OCI-LY7 (cell line): ENCODE data around the gene AFG3L2. TPM values are rescaled to one million over a fixed set of nuclear protein-coding genes. Genes with fewer than 3 reads are reported as not detected.

Source experiments
- small RNA-seq: library from RNA; depleted of rRNA; stranded (forward); fragments of <200 nt; gene quantifications from one replicate; pipeline ENCODE3, GENCODE V24; 2014
- total RNA-seq, 2 experiments: library from RNA; depleted of rRNA in 1 of 2; stranded (reverse); fragments of >200 nt in 1 of 2; shearing (Covaris generic) in 1 of 2; gene quantifications; 2 replicates each; pipeline ENCODE4 v1.2.3, GENCODE V29; 2014 to 2022

AFG3L2 gene
- total RNA-seq, 2 experiments from 2014 or later = 44.8 to 72.7 TPM

Small RNA genes lying within 50 kb of the gene (small RNA-seq; reads per million reads assigned to genes)
- not detected for gene RNU6-170P
- not detected for gene RNU7-129P

Other genes starting within 250 kb of the AFG3L2 start
- not detected in 2 replicates for gene CIDEA, start 122.9 kb downstream of the AFG3L2 start, total RNA-seq (2014; rRNA removed; shearing (Covaris generic))
- not detected in 2 replicates for gene CIDEA, start 122.9 kb downstream of the AFG3L2 start, total RNA-seq (2022)
- not detected in 2 replicates for gene TUBB6, start 69.0 kb downstream of the AFG3L2 start, total RNA-seq (2014; rRNA removed; shearing (Covaris generic))
- not detected in 2 replicates for gene TUBB6, start 69.0 kb downstream of the AFG3L2 start, total RNA-seq (2022)
- gene PRELID3A, start 30.7 kb upstream of the AFG3L2 start, total RNA-seq (2014; rRNA removed; shearing (Covaris generic)) = 12.7 and 14.0 TPM in 2 replicates
- 24.6 and 28.6 TPM in 2 replicates for gene PRELID3A, start 30.7 kb upstream of the AFG3L2 start, total RNA-seq (2022)